ENCODE data around the gene SPEM2. TPM values are rescaled to one million over a fixed set of nuclear protein-coding genes. Genes with fewer than 3 reads are reported as not detected.
"Not testable (repeated sequence)": the region's sequence is repeated elsewhere in the genome, so short reads cannot be mapped to it uniquely, and the experiment has no call there.

The SPEM2 gene
- total RNA-seq, 2 donors from 2014 or later: 0.14 TPM; not detected in 1

DNA sequence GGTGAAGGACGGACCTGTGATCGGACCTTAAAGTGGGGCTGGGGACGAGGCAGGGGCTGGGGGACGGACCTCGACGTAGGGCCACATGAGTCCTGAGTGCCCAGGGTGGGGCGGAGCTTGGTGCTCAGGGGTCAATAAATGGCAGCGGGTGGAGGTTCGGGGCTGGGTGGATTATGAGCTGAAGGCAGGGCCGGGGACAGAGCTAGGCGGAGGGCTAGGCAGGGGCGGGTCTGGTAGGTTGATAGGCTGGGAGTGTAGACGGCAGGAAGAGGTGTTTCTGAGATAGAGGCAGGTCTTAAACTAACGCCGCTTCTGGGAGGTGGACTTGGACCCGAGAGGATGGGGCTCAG, 20.2 kb downstream of the SPEM2 start:
- ATAC-seq: peak; percentile 52 to 80
- no peak overlapping the region for H3K27ac Mint-ChIP-seq
- DNase-seq (ENCODE audit: low spot score in 2 of 2): peak in 1 of 2 donors; percentile 32
- H3K9me3 Mint-ChIP-seq: no peaks in the 10 kb centered on the region
- peaks cover 0 to 10% of the 10 kb centered on the region in 2 donors for H3K36me3 Mint-ChIP-seq

DNA sequence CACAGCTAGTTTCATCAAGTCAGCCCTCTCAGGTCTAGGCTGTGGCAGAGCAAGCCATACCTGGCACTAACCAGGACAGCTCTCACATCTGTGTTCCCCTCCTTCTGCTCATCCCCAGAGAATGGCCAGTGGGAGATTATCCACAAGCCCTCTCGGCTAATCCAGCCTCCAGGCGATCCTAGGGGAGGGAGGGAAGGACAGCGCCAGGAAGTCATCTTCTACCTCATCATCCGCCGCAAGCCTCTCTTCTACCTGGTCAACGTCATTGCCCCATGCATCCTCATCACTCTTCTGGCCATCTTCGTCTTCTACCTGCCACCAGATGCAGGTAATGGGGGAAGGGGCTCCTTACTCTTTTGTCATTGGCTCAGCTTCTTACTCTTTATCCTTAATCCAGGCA, 23.0 kb downstream of the SPEM2 start:
- DNase-seq (ENCODE audit: low spot score in 2 of 2): no peak
- ATAC-seq: no peak
- H3K27ac Mint-ChIP-seq: no peak overlapping the region
- no peaks in the 10 kb centered on the region for H3K9me3 Mint-ChIP-seq
- H3K36me3 Mint-ChIP-seq: peaks cover 0 to 6% of the 10 kb centered on the region in 2 donors

DNA sequence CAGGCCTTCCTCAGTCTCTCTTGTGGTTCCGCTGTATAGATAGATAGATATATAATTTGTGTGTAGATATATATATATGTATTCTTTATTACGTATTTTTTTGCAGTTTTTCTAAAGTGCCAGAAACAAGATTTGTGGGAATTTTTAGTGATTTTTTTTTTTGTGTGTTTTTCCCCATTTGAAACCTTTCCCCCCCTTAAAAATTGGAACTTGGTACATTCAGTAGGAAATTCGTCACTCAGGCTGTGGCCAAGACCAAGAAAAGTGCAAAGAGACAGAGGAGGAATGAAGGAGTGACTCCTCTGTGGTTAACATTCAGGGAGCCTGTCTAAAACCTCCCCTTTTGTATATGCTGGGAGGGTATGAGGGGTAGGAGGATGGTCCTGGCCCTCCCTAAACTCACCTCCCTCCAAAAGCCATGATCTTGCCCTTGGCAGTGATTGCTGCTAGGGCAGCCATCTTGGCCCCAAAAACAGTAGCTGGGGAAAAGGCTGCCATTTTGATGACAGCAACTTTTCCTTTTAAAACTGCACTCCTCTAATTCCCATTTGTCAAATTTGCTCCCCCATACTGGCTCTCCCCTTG, 34.6 kb downstream of the SPEM2 start:
- H3K27ac Mint-ChIP-seq: peak overlapping the region in 1 of 2 donors; percentile 29
- ATAC-seq: no peak
- no peaks in the 10 kb centered on the region for H3K9me3 Mint-ChIP-seq
- no peak for DNase-seq (ENCODE audit: low spot score in 2 of 2)
- no peaks in the 10 kb centered on the region for H3K36me3 Mint-ChIP-seq

DNA sequence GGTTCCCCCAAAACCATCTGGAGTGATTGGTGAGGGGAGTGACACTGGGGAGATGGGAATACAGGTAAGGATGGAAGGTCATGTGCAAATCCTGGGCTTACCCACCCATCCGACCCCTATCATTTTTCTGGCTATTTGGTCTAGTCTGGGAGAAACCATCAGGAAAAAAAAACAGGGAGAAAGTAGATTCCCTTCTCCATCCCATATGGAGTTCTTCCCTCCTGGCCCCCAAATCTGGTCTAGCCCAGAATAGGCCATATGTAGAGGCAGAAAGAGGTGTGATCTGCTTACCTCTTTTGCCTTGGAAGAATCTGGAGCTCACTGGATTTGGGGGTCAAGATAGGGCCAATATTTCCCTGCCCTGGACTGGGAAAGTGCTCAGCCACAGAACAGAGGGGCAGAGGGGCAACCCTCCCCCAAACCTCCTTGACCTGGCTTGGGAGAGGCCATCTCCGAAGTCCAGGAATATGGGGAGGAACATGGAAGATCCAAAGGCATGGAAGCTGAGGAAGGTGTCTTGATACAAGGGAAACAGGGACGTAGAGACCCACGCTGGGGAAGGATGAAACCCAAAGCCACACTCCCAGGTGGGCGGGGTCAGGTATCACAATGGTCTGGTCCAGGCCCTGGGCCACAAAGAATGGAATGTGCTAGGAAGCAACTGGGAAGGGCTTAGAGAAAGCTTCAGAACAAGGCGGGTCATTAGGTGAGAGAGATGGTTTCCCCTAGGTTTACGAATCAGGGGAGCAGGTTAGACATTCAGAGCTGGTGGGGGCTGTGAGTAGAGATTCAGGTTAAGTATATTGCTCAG, 35.6 kb downstream of the SPEM2 start:
- DNase-seq (ENCODE audit: low spot score in 2 of 2) (no peak), ATAC-seq (no peak)
- H3K27ac Mint-ChIP-seq: peak overlapping the region; percentile 29 to 95
- no peaks in the 10 kb centered on the region for H3K9me3 Mint-ChIP-seq
- H3K36me3 Mint-ChIP-seq: no peaks in the 10 kb centered on the region

DNA sequence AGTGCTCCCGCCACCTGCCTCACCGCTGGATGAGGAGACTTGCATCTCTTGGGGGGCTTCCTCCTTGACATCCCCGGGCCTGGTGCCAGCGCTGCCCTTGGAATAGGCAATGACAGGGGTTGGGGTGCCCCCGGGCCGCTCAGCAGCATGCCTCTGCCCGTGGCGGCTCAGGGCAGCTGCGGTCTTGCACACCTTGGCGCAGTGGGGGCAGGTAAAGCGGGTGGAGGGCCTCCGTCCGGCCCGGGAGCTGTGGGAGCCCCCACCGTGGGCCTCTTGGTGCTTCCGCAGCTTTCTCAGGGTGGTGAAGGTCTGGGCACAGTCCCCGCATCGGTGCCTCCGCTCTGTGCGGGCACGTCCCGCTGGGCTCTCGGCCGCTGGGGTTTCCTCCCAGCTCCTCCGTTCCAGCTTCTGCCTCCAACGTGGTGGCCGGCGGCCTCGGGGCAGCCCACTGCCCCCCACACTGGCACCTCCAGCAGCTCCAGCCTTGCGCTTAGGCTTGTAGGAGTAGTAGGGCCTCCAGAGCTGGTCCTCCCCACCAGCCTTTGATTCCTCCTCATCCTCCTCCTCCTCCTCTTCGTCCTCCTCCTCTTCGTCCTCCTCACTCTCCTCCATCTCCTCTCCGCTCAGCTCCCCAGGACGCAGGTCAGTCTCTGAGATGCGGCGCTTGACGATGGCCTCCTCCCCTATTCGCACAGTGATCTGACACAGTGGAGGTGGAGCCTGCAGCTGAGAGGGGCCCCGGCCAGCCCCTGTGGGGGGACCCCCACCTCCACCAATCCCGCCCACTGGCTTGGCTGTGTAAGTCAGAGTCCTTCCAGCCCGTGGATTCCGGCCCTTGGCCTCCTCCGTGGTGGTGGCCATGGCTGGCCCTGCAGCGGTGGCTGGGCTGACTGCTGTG, 37.3 kb downstream of the SPEM2 start:
- Mint-ChIP-seq H3K9me3 (no peaks in the 10 kb centered on the region), H3K36me3 (no peaks in the 10 kb centered on the region)
- ATAC-seq: no peak

DNA sequence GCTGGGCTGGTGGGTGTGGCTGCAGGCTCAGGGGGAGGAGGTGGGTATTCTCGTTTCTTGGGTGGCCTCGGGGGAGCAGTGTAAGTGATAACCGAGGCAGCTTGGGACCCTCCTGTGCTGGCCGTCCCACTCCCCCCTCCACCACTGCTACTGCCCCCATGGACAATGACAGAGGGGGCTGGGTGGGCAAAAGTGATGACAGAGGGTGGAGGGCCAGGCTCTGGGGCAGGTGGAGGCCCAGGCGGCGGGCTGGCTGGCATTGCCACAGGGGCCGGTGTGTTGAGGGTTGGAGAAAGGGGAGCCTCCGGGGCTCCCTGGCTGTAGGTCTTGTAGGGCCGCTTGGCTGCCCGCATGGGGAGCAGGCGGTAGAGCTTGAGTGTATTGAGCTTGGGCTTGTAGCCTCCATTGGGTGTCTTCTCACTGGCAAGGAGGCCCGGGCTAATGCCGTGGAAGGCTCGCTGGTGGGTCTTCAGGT, 38.0 kb downstream of the SPEM2 start:
- Mint-ChIP-seq H3K9me3 (no peaks in the 10 kb centered on the region), H3K36me3 (no peaks in the 10 kb centered on the region), H3K27ac (no peak overlapping the region)
- ATAC-seq (no peak), DNase-seq (ENCODE audit: low spot score in 2 of 2) (no peak)

More for the DNA sequence above, 37.3 kb downstream of the SPEM2 start:
- no peak for DNase-seq (ENCODE audit: low spot score in 2 of 2)
- H3K27ac Mint-ChIP-seq: no peak overlapping the region

DNA sequence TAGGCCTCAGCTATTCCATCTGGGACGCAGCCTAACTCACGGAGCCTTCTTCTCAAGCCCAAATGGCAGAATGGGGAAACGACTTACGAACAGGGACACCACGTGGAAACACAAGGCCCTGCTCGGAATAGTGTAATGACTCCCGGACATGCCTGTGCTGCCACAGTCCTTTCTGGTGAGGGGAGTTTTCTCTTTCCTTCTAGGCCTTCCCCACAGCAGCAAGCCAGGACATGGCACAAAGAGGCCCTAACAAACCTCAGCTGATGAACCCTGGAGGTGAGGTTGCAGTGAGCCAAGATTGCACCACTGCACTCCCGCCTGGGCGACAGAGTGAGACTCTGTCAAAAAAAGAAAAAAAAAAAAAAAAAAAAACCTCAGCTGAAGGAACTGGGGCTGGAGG, 38.7 kb downstream of the SPEM2 start:
- H3K9me3 Mint-ChIP-seq: no peaks in the 10 kb centered on the region
- peak overlapping the region in 1 of 2 donors; percentile 87 for H3K27ac Mint-ChIP-seq
- H3K36me3 Mint-ChIP-seq: no peaks in the 10 kb centered on the region
- ATAC-seq (no peak), DNase-seq (ENCODE audit: low spot score in 2 of 2) (no peak)

DNA sequence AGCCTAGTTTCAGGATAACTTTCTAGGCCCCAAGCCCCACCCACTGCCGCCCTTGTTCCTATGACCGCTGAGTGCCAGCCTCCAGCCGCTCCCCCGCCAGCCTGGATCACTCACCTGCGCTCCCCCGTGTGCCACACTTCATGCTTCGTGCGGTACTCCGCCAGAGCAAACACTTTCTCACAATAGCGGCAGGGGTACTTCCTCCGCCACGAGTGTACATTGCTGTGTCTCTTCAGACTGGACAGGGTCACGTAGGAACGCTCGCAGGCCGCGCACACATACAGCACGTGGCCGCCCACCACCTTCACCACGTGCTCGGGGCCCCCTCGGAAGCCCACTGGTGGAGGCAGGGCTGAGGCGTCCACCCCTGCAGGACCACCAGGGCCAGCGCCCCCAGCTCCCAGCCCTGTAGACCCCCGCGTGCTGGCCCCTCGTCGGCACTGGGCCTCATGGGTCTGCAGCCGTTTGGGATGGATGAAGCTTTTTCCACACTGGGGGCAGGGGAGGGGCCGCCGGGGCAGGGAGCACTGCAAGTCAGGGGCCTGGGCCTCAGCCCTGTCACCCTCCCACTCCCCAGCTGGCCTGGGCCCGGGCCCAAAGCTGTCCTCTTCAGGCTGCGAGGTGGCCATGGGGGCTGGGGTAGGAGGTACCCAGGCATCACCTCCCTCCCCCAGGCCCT, 40.3 kb downstream of the SPEM2 start:
- Mint-ChIP-seq H3K36me3 (no peaks in the 10 kb centered on the region), H3K27ac (peak overlapping the region in 1 of 2 donors; percentile 36), H3K9me3 (no peaks in the 10 kb centered on the region)
- no peak for ATAC-seq
- DNase-seq (ENCODE audit: low spot score in 2 of 2): no peak

DNA sequence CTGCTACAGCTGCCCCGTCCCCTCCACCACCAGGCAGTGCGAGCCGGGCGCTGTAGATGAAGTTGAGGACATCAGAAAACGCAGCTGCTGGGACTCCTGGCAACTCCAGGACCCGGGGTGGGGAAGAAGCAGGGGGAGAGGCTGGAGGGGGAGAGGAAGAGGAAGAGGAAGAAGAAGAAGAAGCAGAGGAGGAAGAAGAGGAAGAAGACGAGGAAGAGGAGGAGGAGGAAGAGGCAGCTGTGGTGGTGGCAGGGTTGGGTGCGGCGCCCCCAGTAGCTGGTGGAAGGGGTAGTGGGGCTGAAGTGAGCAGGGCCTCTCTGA, 40.9 kb downstream of the SPEM2 start:
- H3K27ac Mint-ChIP-seq: peak overlapping the region; percentile 36 to 83
- no peaks in the 10 kb centered on the region for H3K36me3 Mint-ChIP-seq
- ATAC-seq: no peak
- no peaks in the 10 kb centered on the region for H3K9me3 Mint-ChIP-seq
- no peak for DNase-seq (ENCODE audit: low spot score in 2 of 2)

DNA sequence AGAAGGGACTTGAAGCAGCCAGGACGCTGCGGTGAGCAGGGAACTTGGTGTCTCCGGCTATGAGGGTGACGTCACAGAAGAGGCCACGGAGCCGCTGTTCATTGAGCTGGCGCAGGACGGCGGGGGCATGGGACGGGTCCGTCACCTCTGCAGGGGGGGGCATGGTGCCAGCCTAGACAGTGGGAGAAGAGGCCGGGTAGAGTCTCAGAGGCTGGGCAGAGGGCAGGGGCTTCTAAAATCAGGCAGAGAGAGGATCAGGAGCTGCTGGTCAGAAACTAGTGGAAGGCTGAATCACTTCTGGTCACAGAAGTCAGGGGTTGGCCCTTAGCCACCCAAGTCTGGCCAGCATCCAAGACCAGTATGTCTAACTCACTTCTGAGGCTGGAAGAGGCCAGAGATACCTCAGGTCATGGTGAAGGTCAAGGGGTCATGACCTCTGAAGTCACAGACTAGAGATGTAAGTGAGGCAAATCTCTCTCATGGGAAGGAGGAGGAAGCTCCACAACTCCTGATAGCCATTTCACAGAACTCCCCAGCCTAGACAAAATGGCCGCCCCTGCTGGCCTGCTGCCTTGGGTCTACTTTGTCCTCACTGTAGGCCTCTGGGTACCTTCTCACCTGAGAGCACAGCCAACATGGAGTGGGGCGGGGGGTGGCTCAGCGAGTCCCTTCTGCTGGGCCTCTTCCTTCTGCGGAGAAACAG, 41.4 kb downstream of the SPEM2 start:
- Mint-ChIP-seq H3K27ac (peak overlapping the region; percentile 83 to 93), H3K36me3 (no peaks in the 10 kb centered on the region), H3K9me3 (no peaks in the 10 kb centered on the region)
- DNase-seq (ENCODE audit: low spot score in 2 of 2) (no peak), ATAC-seq (peak in 1 of 2 donors; percentile 75)

DNA sequence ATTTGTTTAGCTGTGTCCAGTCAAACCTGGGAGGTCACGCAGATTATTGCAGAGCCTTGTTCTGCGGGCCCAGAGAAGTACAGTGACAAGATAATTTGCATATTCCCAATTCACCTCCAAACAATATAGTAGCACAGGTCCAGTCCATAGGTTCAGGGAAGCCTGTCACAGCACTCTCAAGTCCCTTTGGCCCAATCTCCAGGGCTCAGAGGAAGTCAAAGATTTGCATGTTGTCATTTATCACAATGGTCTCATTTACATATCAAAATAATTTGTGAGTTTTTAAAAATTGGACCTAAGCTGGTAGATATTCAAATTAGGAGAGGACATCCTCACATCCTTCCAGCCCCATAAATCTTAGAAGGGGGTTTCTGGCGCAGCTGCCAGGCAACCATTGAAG, 42.1 kb downstream of the SPEM2 start:
- ATAC-seq: no peak
- no peak for DNase-seq (ENCODE audit: low spot score in 2 of 2)
- H3K36me3 Mint-ChIP-seq: no peaks in the 10 kb centered on the region
- peak overlapping the region; percentile 74 to 83 for H3K27ac Mint-ChIP-seq
- no peaks in the 10 kb centered on the region for H3K9me3 Mint-ChIP-seq

DNA sequence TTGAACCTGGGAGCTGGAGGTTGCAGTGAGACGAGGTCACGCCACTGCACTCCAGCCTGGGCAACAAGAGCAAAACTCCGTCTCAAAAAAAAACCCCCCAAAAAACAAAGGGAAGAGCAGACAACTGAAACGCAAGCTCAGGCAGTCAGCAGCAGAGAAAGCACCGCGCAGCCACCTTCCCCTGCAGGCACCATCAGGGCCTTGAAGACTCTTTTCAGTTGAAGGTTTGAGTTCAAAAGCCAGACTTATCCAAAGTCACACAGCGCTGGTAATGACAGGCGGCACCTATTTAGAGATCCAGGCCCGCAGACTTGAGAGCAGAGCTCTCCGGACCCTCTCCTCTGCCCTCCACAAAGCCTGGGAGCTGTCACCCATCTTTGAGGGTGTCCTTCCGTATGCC, 42.9 kb downstream of the SPEM2 start:
- ATAC-seq: no peak

DNA sequence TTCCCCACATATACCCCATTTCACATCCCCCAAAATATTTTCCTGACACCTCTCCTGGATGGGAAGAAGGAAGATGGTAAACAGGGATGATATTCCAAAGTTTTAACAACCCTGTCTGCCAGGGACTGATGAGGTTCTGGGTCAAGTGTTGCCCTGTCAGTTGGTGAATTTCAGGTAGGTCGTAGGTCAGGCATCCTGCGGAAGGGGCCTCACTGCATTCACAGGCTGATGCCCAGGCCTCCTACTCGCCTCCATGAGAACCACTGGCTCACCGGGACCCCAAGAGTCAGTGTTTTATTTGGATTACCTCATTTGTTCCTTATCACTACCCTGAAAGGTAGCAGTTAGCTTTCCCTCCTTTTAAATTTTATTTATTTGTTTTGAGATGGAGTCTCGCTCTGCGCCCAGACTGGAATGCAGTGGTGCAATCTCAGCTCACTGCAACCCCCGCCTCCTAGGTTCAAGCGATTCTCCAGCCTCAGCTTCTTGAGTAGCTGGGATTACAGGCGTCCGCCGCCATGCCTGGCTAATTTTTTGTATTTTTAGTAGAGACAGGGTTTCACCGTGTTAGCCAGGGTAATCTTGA, 43.5 kb downstream of the SPEM2 start:
- H3K9me3 Mint-ChIP-seq: no peaks in the 10 kb centered on the region
- no peak for ATAC-seq
- H3K27ac Mint-ChIP-seq: peak overlapping the region in 1 of 2 donors; percentile 14
- DNase-seq (ENCODE audit: low spot score in 2 of 2): no peak
- H3K36me3 Mint-ChIP-seq: no peaks in the 10 kb centered on the region

More for the DNA sequence above, 42.9 kb downstream of the SPEM2 start:
- no peak overlapping the region for H3K27ac Mint-ChIP-seq
- no peak for DNase-seq (ENCODE audit: low spot score in 2 of 2)
- no peaks in the 10 kb centered on the region for H3K9me3 Mint-ChIP-seq
- H3K36me3 Mint-ChIP-seq: no peaks in the 10 kb centered on the region

DNA sequence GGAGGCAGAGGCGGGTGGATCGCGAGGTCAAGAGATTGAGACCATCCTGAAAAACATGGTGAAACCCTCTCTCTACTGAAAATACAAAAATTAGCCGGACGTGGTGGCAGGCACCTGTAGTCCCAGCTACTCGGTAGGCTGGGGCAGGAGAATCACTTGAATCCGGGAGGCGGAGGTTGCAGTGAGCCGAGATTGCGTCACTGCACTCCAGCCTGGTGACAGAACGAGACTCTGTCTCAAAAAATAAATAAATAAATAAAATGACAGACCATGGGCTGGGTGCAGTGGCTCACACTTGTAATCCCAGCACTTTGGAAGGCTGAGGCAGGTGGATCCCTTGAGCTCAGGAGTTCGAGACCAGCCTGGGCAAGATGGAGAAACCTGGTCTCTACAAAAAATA, 44.4 kb downstream of the SPEM2 start:
- H3K36me3 Mint-ChIP-seq; H3K27ac Mint-ChIP-seq; H3K9me3 Mint-ChIP-seq; DNase-seq (ENCODE audit: low spot score in 2 of 2); ATAC-seq: not testable (repeated sequence)

DNA sequence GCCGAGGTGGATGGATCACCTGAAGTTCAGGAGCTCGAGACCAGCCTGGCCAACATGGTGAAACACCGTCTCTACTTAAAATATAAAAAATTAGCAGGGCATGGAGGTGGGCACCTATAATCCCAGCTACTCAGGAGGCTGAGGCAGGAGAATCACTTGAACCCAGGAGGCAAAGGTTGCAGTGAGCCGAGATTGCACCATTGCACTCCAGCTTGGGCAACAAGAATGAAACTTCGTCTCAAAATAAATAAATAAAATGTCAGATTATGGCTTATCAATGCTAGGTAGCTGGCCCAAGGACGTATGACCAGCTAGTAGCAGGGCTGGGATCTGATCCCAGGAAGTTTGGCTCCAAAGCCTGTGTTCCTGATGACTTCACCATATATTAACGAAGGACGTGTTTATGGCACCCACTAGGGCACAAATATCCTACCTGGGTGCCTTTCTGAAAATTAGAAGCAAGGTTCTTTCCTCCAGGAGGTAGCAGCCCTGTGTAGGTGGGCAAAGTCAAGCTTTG, 45.1 kb downstream of the SPEM2 start:
- not testable (repeated sequence) for H3K9me3 Mint-ChIP-seq; ATAC-seq; DNase-seq (ENCODE audit: low spot score in 2 of 2); H3K27ac Mint-ChIP-seq; H3K36me3 Mint-ChIP-seq

DNA sequence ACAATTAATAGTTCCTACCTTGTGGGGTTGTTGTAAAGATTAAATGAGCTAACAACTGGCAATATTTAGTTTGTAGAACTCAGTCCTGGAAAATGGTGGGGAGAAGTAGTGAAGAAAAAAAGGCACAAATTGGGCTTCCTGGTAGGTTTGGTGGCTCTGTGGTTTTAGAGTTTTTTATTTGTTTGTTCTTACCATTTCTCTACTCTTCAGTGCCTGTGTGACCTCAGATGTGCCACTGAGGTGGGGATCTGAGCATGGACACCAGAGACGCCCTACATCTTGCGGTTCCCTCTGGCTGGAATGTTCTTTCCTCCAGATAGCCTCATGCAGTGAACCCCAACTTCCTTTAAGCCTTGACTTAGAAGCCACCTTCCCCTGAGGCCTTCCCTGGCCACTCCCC, 46.3 kb downstream of the SPEM2 start:
- Mint-ChIP-seq H3K9me3 (no peaks in the 10 kb centered on the region), H3K27ac (peak overlapping the region in 1 of 2 donors; percentile 56), H3K36me3 (peaks cover 0 to 5% of the 10 kb centered on the region in 2 donors)
- DNase-seq (ENCODE audit: low spot score in 2 of 2): no peak
- ATAC-seq: no peak

Measured in activated naive CD4-positive, alpha-beta T cell treated with anti-CD3 and anti-CD28 coated beads, Interleukin-2, amount 50 U/mL, for 72 hours (primary cell).